HL-60 (cell line): ENCODE measurements around the gene CREB3L4.
A peak's percentile ranks its signal among the peaks of the same experiment; 100 is the strongest.

Experiments
- DNase-seq, 2 experiments: peaks; one replicate each; pipeline ENCODE4 v3.0.0-alpha.2; 2010 to 2020; ENCODE audit warnings: low read depth in 1 of 2, low spot score in 1 of 2
- H3K27ac ChIP-seq: fragments of 250-450 bp; sonication (Bioruptor Pico); replicated peaks from 2 replicates; pipeline ENCODE4 v1.5.1; 2020; ENCODE audit warnings: mild to moderate bottlenecking, moderate library complexity
- H3K27me3 ChIP-seq: fragments of 250-450 bp; sonication (Bioruptor Pico); 2 replicates; pipeline ENCODE4 v1.5.1; 2021; ENCODE audit warnings: mild to moderate bottlenecking, moderate library complexity; ENCODE audit not compliant: insufficient read depth, poor library complexity, severe bottlenecking
- H3K4me3 ChIP-seq: replicated peaks from 2 replicates; pipeline ENCODE4 v1.5.1; 2011; ENCODE audit warnings: mild to moderate bottlenecking, control low read depth, low read length; ENCODE audit not compliant: insufficient read depth
- GABPA ChIP-seq: IDR thresholded peaks from 2 replicates; pipeline ENCODE4 v1.6.1; 2012; ENCODE audit warnings: low read depth
- POLR2AphosphoS5 ChIP-seq: IDR thresholded peaks from 2 replicates; pipeline ENCODE4 v1.6.1; 2012; ENCODE audit warnings: low read depth
- SPI1 ChIP-seq: IDR thresholded peaks from 2 replicates; pipeline ENCODE4 v1.6.1; 2012; ENCODE audit warnings: low read depth, mild to moderate bottlenecking, borderline replicate concordance
- TF ChIP-seq, protein P1 (sequence below): IDR thresholded peaks from one replicate; pipeline ENCODE4 v1.5.1; 2011; ENCODE audit warnings: low read length, control low read depth, inconsistent platforms; ENCODE audit not compliant: insufficient read depth
- TF ChIP-seq, protein P2 (sequence below): IDR thresholded peaks from 2 replicates; pipeline ENCODE4 v1.6.1; 2012; ENCODE audit warnings: low read depth; ENCODE audit not compliant: insufficient replicate concordance

CREB3L4 gene

DNA sequence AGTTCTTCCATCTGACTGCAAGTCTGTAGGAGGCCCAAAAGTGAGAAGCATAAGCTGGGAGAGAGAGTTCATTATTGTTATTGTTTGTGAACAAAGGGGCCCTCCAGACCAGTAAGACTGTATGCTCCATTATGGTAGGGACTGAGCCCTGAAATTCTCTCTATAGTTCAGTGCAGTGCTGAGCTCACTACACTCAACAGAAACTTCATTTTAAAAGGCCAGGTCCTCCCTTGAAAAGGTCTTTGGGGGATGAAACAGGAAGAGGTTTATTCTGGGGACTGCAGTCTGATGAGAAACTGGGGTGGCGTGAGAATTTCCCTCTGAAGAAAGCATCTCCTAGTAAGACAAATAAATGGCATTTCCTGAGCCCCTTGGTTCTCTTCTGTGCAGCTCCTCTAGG, 39.5 kb upstream of the CREB3L4 start:
- no peak for DNase-seq
- no peak overlapping the region for H3K27ac ChIP-seq
- TF ChIP-seq, protein P1, sequence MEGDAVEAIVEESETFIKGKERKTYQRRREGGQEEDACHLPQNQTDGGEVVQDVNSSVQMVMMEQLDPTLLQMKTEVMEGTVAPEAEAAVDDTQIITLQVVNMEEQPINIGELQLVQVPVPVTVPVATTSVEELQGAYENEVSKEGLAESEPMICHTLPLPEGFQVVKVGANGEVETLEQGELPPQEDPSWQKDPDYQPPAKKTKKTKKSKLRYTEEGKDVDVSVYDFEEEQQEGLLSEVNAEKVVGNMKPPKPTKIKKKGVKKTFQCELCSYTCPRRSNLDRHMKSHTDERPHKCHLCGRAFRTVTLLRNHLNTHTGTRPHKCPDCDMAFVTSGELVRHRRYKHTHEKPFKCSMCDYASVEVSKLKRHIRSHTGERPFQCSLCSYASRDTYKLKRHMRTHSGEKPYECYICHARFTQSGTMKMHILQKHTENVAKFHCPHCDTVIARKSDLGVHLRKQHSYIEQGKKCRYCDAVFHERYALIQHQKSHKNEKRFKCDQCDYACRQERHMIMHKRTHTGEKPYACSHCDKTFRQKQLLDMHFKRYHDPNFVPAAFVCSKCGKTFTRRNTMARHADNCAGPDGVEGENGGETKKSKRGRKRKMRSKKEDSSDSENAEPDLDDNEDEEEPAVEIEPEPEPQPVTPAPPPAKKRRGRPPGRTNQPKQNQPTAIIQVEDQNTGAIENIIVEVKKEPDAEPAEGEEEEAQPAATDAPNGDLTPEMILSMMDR, result no peak
- no peak for TF ChIP-seq SPI1
- TF ChIP-seq GABPA, result no peak
- TF ChIP-seq, protein P2, sequence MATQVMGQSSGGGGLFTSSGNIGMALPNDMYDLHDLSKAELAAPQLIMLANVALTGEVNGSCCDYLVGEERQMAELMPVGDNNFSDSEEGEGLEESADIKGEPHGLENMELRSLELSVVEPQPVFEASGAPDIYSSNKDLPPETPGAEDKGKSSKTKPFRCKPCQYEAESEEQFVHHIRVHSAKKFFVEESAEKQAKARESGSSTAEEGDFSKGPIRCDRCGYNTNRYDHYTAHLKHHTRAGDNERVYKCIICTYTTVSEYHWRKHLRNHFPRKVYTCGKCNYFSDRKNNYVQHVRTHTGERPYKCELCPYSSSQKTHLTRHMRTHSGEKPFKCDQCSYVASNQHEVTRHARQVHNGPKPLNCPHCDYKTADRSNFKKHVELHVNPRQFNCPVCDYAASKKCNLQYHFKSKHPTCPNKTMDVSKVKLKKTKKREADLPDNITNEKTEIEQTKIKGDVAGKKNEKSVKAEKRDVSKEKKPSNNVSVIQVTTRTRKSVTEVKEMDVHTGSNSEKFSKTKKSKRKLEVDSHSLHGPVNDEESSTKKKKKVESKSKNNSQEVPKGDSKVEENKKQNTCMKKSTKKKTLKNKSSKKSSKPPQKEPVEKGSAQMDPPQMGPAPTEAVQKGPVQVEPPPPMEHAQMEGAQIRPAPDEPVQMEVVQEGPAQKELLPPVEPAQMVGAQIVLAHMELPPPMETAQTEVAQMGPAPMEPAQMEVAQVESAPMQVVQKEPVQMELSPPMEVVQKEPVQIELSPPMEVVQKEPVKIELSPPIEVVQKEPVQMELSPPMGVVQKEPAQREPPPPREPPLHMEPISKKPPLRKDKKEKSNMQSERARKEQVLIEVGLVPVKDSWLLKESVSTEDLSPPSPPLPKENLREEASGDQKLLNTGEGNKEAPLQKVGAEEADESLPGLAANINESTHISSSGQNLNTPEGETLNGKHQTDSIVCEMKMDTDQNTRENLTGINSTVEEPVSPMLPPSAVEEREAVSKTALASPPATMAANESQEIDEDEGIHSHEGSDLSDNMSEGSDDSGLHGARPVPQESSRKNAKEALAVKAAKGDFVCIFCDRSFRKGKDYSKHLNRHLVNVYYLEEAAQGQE, result no peak
- no peak for TF ChIP-seq POLR2AphosphoS5

DNA sequence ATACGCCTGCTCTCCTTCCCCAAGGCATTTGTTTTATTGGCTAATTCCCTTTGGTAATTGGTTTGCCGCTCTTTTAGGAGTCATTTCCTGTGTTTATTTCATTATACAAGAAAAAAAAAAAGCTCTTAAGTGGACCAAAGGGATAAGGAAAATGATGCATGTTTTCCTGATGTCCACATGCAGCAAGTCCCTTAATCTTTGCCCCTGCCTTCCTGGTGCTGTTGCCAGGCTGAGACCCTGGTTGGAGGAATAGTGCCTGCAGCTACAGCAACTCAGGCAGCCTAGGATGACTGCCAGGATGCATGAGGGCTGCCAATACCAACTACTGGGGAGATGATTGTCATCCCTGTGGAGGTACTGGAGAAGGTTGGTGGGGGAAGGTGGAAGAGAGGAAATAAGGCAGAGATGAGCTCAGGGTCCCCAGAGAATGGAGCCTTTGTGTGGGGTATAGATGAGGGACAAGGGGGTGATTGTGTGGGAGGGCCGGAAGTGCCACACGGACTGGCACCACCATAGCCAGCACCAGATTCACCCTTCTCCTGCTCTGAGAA, 38.8 kb upstream of the CREB3L4 start:
- Histone ChIP-seq H3K27me3 (no peaks in the 10 kb centered on the region), H3K27ac (no peak overlapping the region), H3K4me3 (no peak overlapping the region)
- peak; percentile 30; the same call in 1 of the 2 replicates for TF ChIP-seq POLR2AphosphoS5
- TF ChIP-seq, protein P2, result no peak
- DNase-seq, result no peak

More for the DNA sequence above, 39.5 kb upstream of the CREB3L4 start:
- Histone ChIP-seq H3K4me3 (no peak overlapping the region), H3K27me3 (no peaks in the 10 kb centered on the region)

DNA sequence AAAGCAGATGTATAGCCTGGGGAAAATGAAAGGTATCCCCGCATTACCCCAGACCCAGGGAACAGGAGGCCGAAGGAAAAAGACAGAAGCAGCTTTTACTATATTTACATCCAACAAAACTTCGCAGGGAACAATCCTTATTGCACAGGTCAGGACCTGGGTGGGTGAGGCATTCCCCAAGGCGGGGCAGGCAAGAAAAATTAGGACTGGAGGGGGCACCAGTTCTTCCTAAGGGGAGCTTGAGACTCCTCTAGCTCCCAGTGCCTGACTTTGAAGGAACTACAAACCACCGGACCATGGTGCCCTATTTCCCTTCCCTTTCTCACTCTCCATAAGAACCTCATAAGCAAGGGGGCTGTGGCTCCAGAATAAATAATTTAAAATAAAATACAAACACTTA, 38.3 kb upstream of the CREB3L4 start:
- Histone ChIP-seq H3K4me3 (no peak overlapping the region), H3K27me3 (no peaks in the 10 kb centered on the region), H3K27ac (no peak overlapping the region)
- no peak for DNase-seq
- TF ChIP-seq, protein P2, result no peak
- TF ChIP-seq GABPA, result no peak
- TF ChIP-seq, protein P1, result no peak
- TF ChIP-seq POLR2AphosphoS5, result no peak
- no peak for TF ChIP-seq SPI1
